NCI-H2081 (cell line): Measurements from ENCODE around the gene DMTF1.
"Not testable (repeated sequence)": the region's sequence is repeated elsewhere in the genome, so short reads cannot be mapped to it uniquely, and the experiment has no call there.

Source experiments
- DNase-seq, 2 experiments: peaks; one replicate each; lab custom pipeline; 2025; lab: John Stamatoyannopoulos, UW

DMTF1 gene

GRCh38 chr7:87193912-87194311 is 41.7 kb downstream of the DMTF1 start:
- DNase-seq: no peak

- DNase-seq: no peak
Observed at GRCh38 chr7:87199241-87199640, 47.0 kb downstream of the DMTF1 start.

GRCh38 chr7:87199700-87200450 is 47.6 kb downstream of the DMTF1 start:
- DNase-seq: no peak

GRCh38 chr7:87202208-87202607 is 50.0 kb downstream of the DMTF1 start:
- no peak for DNase-seq

- DNase-seq: no peak
Observed at GRCh38 chr7:87202705-87203104, 50.5 kb downstream of the DMTF1 start.

GRCh38 chr7:87203929-87204328 is 51.7 kb downstream of the DMTF1 start:
- DNase-seq: not testable (repeated sequence)

- DNase-seq: no peak
Observed at GRCh38 chr7:87204933-87205332, 52.7 kb downstream of the DMTF1 start.

GRCh38 chr7:87205701-87206100 is 53.4 kb downstream of the DMTF1 start:
- not testable (repeated sequence) for DNase-seq

GRCh38 chr7:87206361-87206760 is 54.1 kb downstream of the DMTF1 start:
- DNase-seq: no peak

- DNase-seq: no peak
Observed at GRCh38 chr7:87209295-87209924, 57.2 kb downstream of the DMTF1 start.

GRCh38 chr7:87210506-87210905 is 58.3 kb downstream of the DMTF1 start:
- no peak for DNase-seq

GRCh38 chr7:87212498-87212897 is 60.2 kb downstream of the DMTF1 start:
- no peak for DNase-seq

GRCh38 chr7:87213252-87213651 is 61.0 kb downstream of the DMTF1 start:
- DNase-seq: no peak

GRCh38 chr7:87213811-87214210 is 61.6 kb downstream of the DMTF1 start:
- no peak for DNase-seq

- DNase-seq: no peak
Observed at GRCh38 chr7:87215046-87215445, 62.8 kb downstream of the DMTF1 start.

GRCh38 chr7:87216701-87217508 is 64.7 kb downstream of the DMTF1 start:
- no peak for DNase-seq

GRCh38 chr7:87217983-87218653 is 65.9 kb downstream of the DMTF1 start:
- no peak for DNase-seq

- peak in 1 of 2 experiments; percentile 68 for DNase-seq
Observed at GRCh38 chr7:87218796-87219544, 66.7 kb downstream of the DMTF1 start.

- peak; percentile 74 to 80 for DNase-seq
Observed at GRCh38 chr7:87219545-87220025, 67.3 kb downstream of the DMTF1 start, which contains the start of gene TMEM243. Gene TMEM243, minus strand, starts transcription at chr7:87219732. Its CDS starts 229 bp downstream, at chr7:87219503.

GRCh38 chr7:87220026-87220733 is 67.9 kb downstream of the DMTF1 start:
- peak; percentile 86 to 95 for DNase-seq
